Measurements from ENCODE around the gene TCN2.
A peak's percentile ranks its signal among the peaks of the same experiment; 100 is the strongest.

The TCN2 gene

GRCh38 chr22:30574095-30574981, 32.6 kb upstream of the TCN2 start, which contains the start of gene GAL3ST1:
Gene GAL3ST1, minus strand, starts transcription at chr22:30574665. Its CDS starts 17,273 bp downstream, at chr22:30557392.
- peaks cover 41% of the 10 kb centered on the region for H3K4me1 ChIP-seq (ENCODE audit: control insufficient read depth, insufficient read depth, low read depth, low read length)

GRCh38 chr22:30574997-30575671, 31.8 kb upstream of the TCN2 start:
- Histone ChIP-seq H3K23ac (ENCODE audit: low read length in 2 of 2) (no peak overlapping the region), H3K9ac (ENCODE audit: low read length) (no peak overlapping the region), H2BK12ac (ENCODE audit: low read length in 2 of 2) (no peak overlapping the region), H3K36me3 (ENCODE audit: control insufficient read depth in 1 of 2, insufficient read depth in 2 of 2, low read depth in 1 of 2, low read length in 2 of 2) (peaks cover 50 to 52% of the 10 kb centered on the region in 2 experiments), H3K27ac (ENCODE audit: low read length, poor library complexity, severe bottlenecking) (peak overlapping the region; percentile 65), H2BK15ac (ENCODE audit: low read depth, poor library complexity, severe bottlenecking) (no peak overlapping the region), H3K4me3 (ENCODE audit: insufficient read depth in 1 of 2, low read depth in 1 of 2, low read length in 2 of 2) (no peak overlapping the region), H2BK5ac (ENCODE audit: low read depth, low read length, poor library complexity, severe bottlenecking) (peak overlapping the region; percentile 25), H3K79me1 (replicated peaks; ENCODE audit: low read length, poor library complexity, severe bottlenecking) (peaks cover 13% of the 10 kb centered on the region), H4K8ac (ENCODE audit: low read length) (no peak overlapping the region), H3K4ac (ENCODE audit: low read depth in 1 of 2, low read length in 2 of 2) (no peak overlapping the region), H3K27me3 (ENCODE audit: control insufficient read depth in 1 of 2, insufficient read depth in 1 of 2, low read length in 2 of 2) (peaks cover 0 to 39% of the 10 kb centered on the region in 2 experiments), H4K91ac (ENCODE audit: low read length) (no peak overlapping the region), H3K14ac (ENCODE audit: low read length in 2 of 2) (no peak overlapping the region), H2AK5ac (ENCODE audit: low read length, severe bottlenecking) (peak overlapping the region; percentile 14), H3K18ac (ENCODE audit: low read depth in 1 of 2, low read length in 2 of 2) (no peak overlapping the region), H2BK120ac (ENCODE audit: low read depth, low read length) (no peak overlapping the region), H3K4me2 (ENCODE audit: low read length, poor library complexity, severe bottlenecking) (peak overlapping the region; percentile 80), H2AFZ (ENCODE audit: low read depth, low read length) (no peak overlapping the region), H3K4me1 (ENCODE audit: control insufficient read depth, insufficient read depth, low read depth, low read length) (peaks cover 41% of the 10 kb centered on the region), H3K9me3 (ENCODE audit: control insufficient read depth, low read length) (no peaks in the 10 kb centered on the region)
- WGBS, result 69% methylated on average over 12 of the region's 12 CpGs
- peak; percentile 17 for DNase-seq

More at GRCh38 chr22:30574095-30574981, 32.6 kb upstream of the TCN2 start, which contains the start of gene GAL3ST1:
- WGBS, result 4% methylated on average over 42 of the region's 75 CpGs
- Histone ChIP-seq H3K4ac (ENCODE audit: low read depth in 1 of 2, low read length in 2 of 2) (no peak within 1 kb of the TSS), H3K9ac (ENCODE audit: low read length) (no peak within 1 kb of the TSS), H3K4me3 (ENCODE audit: insufficient read depth in 1 of 2, low read depth in 1 of 2, low read length in 2 of 2) (peak within 1 kb of the TSS in 1 of 2 experiments; percentile 68), H3K23ac (ENCODE audit: low read length in 2 of 2) (no peak within 1 kb of the TSS), H2AFZ (ENCODE audit: low read depth, low read length) (peak within 1 kb of the TSS; percentile 16), H2BK12ac (ENCODE audit: low read length in 2 of 2) (no peak within 1 kb of the TSS), H3K4me2 (ENCODE audit: low read length, poor library complexity, severe bottlenecking) (peak within 1 kb of the TSS; percentile 94), H2AK5ac (ENCODE audit: low read length, severe bottlenecking) (peak within 1 kb of the TSS; percentile 86), H3K9me3 (ENCODE audit: control insufficient read depth, low read length) (no peaks in the 10 kb centered on the region), H2BK5ac (ENCODE audit: low read depth, low read length, poor library complexity, severe bottlenecking) (peak within 1 kb of the TSS; percentile 66), H3K27ac (ENCODE audit: low read length, poor library complexity, severe bottlenecking) (peak within 1 kb of the TSS; percentile 82), H4K91ac (ENCODE audit: low read length) (no peak within 1 kb of the TSS), H3K79me1 (replicated peaks; ENCODE audit: low read length, poor library complexity, severe bottlenecking) (peaks cover 19% of the 10 kb centered on the region), H3K14ac (ENCODE audit: low read length in 2 of 2) (no peak within 1 kb of the TSS), H3K27me3 (ENCODE audit: control insufficient read depth in 1 of 2, insufficient read depth in 1 of 2, low read length in 2 of 2) (peaks cover 0 to 47% of the 10 kb centered on the region in 2 experiments), H4K8ac (ENCODE audit: low read length) (no peak within 1 kb of the TSS), H2BK120ac (ENCODE audit: low read depth, low read length) (no peak within 1 kb of the TSS), H3K18ac (ENCODE audit: low read depth in 1 of 2, low read length in 2 of 2) (no peak within 1 kb of the TSS), H3K36me3 (ENCODE audit: control insufficient read depth in 1 of 2, insufficient read depth in 2 of 2, low read depth in 1 of 2, low read length in 2 of 2) (peaks cover 44 to 46% of the 10 kb centered on the region in 2 experiments), H2BK15ac (ENCODE audit: low read depth, poor library complexity, severe bottlenecking) (no peak within 1 kb of the TSS)
- no peak for DNase-seq

- no peak overlapping the region for H2AFZ ChIP-seq (ENCODE audit: low read depth, low read length)
- peaks cover 41% of the 10 kb centered on the region for H3K4me1 ChIP-seq (ENCODE audit: control insufficient read depth, insufficient read depth, low read depth, low read length)
- H3K9ac ChIP-seq (ENCODE audit: low read length), result no peak overlapping the region
- no peak overlapping the region for H3K4me3 ChIP-seq (ENCODE audit: insufficient read depth in 1 of 2, low read depth in 1 of 2, low read length in 2 of 2)
- no peak overlapping the region for H3K4me2 ChIP-seq (ENCODE audit: low read length, poor library complexity, severe bottlenecking)
- no peak overlapping the region for H3K23ac ChIP-seq (ENCODE audit: low read length in 2 of 2)
- no peak overlapping the region for H3K4ac ChIP-seq (ENCODE audit: low read depth in 1 of 2, low read length in 2 of 2)
- H2BK15ac ChIP-seq (ENCODE audit: low read depth, poor library complexity, severe bottlenecking), result no peak overlapping the region
- peak overlapping the region; percentile 65 for H3K27ac ChIP-seq (ENCODE audit: low read length, poor library complexity, severe bottlenecking)
- H4K8ac ChIP-seq (ENCODE audit: low read length), result no peak overlapping the region
- H3K18ac ChIP-seq (ENCODE audit: low read depth in 1 of 2, low read length in 2 of 2), result no peak overlapping the region
- no peaks in the 10 kb centered on the region for H3K9me3 ChIP-seq (ENCODE audit: control insufficient read depth, low read length)
- H2BK12ac ChIP-seq (ENCODE audit: low read length in 2 of 2), result no peak overlapping the region
- no peak for DNase-seq
- H2BK120ac ChIP-seq (ENCODE audit: low read depth, low read length), result no peak overlapping the region
- H2AK5ac ChIP-seq (ENCODE audit: low read length, severe bottlenecking), result peak overlapping the region; percentile 14
- H3K36me3 ChIP-seq (ENCODE audit: control insufficient read depth in 1 of 2, insufficient read depth in 2 of 2, low read depth in 1 of 2, low read length in 2 of 2), result peaks cover 57 to 59% of the 10 kb centered on the region in 2 experiments
- peaks cover 13% of the 10 kb centered on the region for H3K79me1 ChIP-seq (replicated peaks; ENCODE audit: low read length, poor library complexity, severe bottlenecking)
- H2BK5ac ChIP-seq (ENCODE audit: low read depth, low read length, poor library complexity, severe bottlenecking), result peak overlapping the region; percentile 25
- H3K14ac ChIP-seq (ENCODE audit: low read length in 2 of 2), result no peak overlapping the region
- 97% methylated on average over 13 of the region's 15 CpGs for WGBS
- no peak overlapping the region for H4K91ac ChIP-seq (ENCODE audit: low read length)
- peaks cover 0 to 33% of the 10 kb centered on the region in 2 experiments for H3K27me3 ChIP-seq (ENCODE audit: control insufficient read depth in 1 of 2, insufficient read depth in 1 of 2, low read length in 2 of 2)
Measured at GRCh38 chr22:30575859-30576258, 31.1 kb upstream of the TCN2 start.

- no peak overlapping the region for H2AK5ac ChIP-seq (ENCODE audit: low read length, severe bottlenecking)
- WGBS, result 95% methylated on average over 12 of the region's 12 CpGs
- no peak overlapping the region for H3K9ac ChIP-seq (ENCODE audit: low read length)
- H3K4ac ChIP-seq (ENCODE audit: low read depth in 1 of 2, low read length in 2 of 2), result no peak overlapping the region
- H3K4me2 ChIP-seq (ENCODE audit: low read length, poor library complexity, severe bottlenecking), result no peak overlapping the region
- DNase-seq, result no peak
- H3K27me3 ChIP-seq (ENCODE audit: control insufficient read depth in 1 of 2, insufficient read depth in 1 of 2, low read length in 2 of 2), result peaks cover 0 to 10% of the 10 kb centered on the region in 2 experiments
- H2BK15ac ChIP-seq (ENCODE audit: low read depth, poor library complexity, severe bottlenecking), result no peak overlapping the region
- H3K18ac ChIP-seq (ENCODE audit: low read depth in 1 of 2, low read length in 2 of 2), result no peak overlapping the region
- no peak overlapping the region for H2BK5ac ChIP-seq (ENCODE audit: low read depth, low read length, poor library complexity, severe bottlenecking)
- no peak overlapping the region for H3K27ac ChIP-seq (ENCODE audit: low read length, poor library complexity, severe bottlenecking)
- peaks cover 28% of the 10 kb centered on the region for H3K79me1 ChIP-seq (replicated peaks; ENCODE audit: low read length, poor library complexity, severe bottlenecking)
- no peak overlapping the region for H3K14ac ChIP-seq (ENCODE audit: low read length in 2 of 2)
- no peak overlapping the region for H2AFZ ChIP-seq (ENCODE audit: low read depth, low read length)
- no peaks in the 10 kb centered on the region for H3K9me3 ChIP-seq (ENCODE audit: control insufficient read depth, low read length)
- no peak overlapping the region for H3K23ac ChIP-seq (ENCODE audit: low read length in 2 of 2)
- no peak overlapping the region for H2BK120ac ChIP-seq (ENCODE audit: low read depth, low read length)
- H2BK12ac ChIP-seq (ENCODE audit: low read length in 2 of 2), result no peak overlapping the region
- H4K91ac ChIP-seq (ENCODE audit: low read length), result no peak overlapping the region
- H3K4me3 ChIP-seq (ENCODE audit: insufficient read depth in 1 of 2, low read depth in 1 of 2, low read length in 2 of 2), result no peak overlapping the region
- H3K4me1 ChIP-seq (ENCODE audit: control insufficient read depth, insufficient read depth, low read depth, low read length), result peaks cover 21% of the 10 kb centered on the region
- H4K8ac ChIP-seq (ENCODE audit: low read length), result no peak overlapping the region
- H3K36me3 ChIP-seq (ENCODE audit: control insufficient read depth in 1 of 2, insufficient read depth in 2 of 2, low read depth in 1 of 2, low read length in 2 of 2), result peaks cover 84 to 85% of the 10 kb centered on the region in 2 experiments
Measured at GRCh38 chr22:30578481-30578880, 28.5 kb upstream of the TCN2 start.
